Measurements from ENCODE around the gene USP8. TPM values are rescaled to one million over a fixed set of nuclear protein-coding genes. Genes with fewer than 3 reads are reported as not detected.
A peak's percentile ranks its signal among the peaks of the same experiment; 100 is the strongest.
"Not testable (repeated sequence)": the region's sequence is repeated elsewhere in the genome, so short reads cannot be mapped to it uniquely, and the experiment has no call there.

Gene USP8
- polyA plus RNA-seq (ENCODE audit: insufficient read length in 3 of 3) = 10 to 100 TPM; 59.3 to 68.3 (median 59.8) TPM

DNA sequence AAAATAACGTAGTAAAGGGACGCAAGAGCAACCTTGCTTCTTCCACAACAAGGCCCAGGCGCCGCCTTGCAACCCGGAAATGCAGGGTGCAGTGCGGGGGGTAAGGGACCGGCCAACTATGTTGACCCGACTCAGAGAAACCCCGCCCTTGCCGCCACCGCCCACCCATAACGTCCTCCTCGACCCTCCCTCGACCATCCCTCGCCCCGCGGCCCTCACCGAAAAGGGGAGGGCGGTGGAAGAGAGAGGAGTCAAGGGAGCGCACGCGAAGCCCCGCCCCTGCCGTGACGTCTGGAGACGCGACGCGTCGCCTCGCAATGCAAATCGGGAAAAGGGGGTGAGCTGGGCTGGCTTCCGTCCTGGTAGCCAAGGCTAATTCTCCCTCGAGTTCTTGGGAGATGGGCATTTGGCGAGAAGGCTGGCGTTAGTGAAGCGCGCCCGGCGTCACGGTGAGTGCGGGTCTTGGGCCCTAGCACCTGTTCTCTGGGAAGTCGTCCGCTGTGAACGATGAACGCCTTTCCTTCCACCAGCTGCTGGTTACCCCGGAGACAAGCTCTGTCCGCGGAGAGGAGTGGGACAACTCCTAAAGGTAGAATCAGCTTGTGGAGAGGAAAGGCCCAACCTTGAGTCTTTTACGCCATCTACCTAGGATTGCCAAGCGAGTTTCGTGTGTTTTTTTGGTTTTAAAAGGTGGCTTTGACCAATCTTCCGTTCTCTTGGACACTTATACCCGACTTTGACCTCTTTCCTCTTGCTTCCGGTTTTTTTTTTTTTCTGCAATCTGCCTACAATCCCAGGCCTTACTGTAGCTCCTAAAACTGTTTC, at the start of gene USP8:
Gene USP8 (plus strand): TSS at position 340 of the 825 bp plus-strand sequence. CDS start 14,669 bp downstream, outside the sequence.
- peak; percentile 93 to 97 (median 94) for DNase-seq (ENCODE audit: low read depth in 3 of 3, low spot score in 2 of 3)

DNA sequence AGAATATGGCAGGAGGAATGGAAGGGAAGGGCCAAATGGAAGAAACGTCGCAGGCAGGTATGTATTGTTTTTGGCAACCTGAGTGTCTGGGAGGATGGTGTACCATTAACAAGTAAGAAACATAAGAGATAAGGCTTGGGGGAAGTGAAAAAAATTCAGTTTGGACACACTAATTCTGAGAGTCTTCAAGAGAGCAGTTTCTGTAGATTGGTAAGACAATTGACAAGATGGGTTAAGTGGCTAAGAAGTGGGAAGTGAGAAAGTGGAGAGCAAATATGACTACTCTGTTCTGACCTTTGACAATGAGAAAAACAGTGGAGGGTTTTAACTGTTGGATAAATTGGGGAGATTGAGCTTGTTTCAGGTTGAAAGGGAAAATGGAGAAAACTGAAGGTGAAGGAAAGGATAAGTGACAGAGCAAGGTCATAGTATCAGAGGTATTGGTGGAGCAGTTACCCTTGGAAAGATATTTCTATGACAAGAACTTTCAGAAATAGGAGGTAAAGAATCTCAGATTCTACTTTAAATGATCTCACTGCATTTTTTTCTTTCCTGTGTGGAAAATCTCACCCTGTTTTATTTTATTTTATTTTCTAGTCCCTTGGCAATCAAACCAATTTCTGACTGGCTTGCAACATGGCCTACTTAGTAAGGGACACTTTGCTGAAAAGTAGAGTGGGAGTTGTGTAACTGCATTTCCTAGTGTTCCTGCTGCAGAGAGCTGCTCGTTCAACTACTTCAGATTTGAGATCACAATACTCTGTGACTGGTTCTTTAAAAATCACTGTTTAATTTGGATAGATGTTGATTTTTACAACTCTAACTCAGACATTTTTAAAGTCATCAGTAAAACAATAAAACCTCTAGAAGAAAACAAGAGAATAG, 46.1 kb upstream of the USP8 start:
- DNase-seq (ENCODE audit: low read depth in 3 of 3, low spot score in 2 of 3) = no peak

DNA sequence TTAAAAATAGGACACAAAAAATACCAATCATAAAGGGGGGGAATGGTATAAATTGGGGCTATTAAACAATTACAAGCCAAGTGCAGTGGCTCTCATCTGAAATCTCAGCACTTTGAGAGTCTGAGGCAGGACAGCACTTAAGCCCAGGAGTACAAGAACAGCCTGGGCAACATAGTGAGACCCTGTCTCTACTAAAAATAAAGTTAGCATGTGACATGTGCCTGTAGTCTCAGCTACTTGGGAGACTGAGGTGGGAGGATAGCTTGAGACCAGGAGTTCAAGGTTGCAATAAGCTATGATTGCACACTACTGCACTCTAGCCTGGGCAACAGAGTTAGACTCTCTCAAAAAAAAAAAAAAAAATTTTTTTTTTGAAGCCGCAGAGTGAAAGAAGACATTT, 45.4 kb upstream of the USP8 start:
- DNase-seq (ENCODE audit: low read depth in 3 of 3, low spot score in 2 of 3) = no peak

DNA sequence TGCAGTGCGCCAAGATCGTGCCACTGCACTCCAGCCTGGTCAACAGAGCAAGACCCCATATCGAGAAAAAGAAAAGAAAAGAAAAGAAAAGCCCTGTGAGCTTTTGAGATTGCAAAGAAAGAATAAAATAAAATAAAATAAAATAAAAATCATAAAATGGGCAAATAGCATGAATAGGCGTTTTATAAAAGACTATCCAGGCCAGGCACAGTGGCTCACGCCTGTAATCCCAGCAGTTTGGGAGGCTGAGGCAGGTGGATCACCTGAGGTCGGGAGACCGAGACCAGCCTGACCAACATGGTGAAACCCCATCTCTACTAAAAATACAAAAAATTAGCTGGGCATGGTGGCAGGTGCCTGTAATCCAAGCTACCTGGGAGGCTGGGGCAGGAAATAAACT, 44.8 kb upstream of the USP8 start:
- not testable (repeated sequence) for DNase-seq (ENCODE audit: low read depth in 3 of 3, low spot score in 2 of 3)

DNA sequence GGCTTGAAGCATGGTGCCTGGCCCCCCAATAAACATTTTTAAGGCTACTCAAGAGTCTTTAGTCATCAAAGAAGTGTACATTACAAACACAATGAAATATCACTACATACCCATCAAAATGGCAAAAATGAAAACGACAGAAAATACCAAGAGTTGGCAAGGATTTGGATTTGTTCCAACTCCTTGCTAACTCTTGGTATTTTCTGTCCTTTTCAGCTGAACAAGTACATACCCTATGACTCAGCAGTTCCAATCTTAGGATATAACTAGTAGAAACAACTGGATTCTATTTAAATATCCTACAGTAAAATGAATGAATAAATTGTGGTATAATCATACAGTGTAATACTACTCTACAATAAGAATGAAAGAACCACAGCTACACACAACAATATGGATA, 44.1 kb upstream of the USP8 start:
- DNase-seq (ENCODE audit: low read depth in 3 of 3, low spot score in 2 of 3) = no peak

DNA sequence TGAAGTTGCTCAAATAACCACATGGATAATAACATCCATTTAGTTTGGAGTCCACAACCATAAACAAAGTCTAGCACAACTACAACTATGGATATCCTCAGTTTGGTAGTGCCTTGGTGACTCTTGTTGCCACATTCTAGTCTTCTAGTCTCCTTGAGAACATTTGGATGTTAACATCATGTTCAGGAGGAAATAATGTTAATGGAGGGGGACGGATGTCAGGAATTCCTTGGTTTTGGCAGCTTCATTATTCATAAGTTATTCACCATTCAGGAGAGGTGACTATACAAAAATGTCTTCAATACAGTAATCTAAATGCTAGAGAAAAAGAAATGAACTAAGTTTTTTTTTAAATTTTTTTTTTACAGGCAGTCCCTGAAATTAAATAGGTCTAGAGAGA, 42.8 kb upstream of the USP8 start:
- no peak for DNase-seq (ENCODE audit: low read depth in 3 of 3, low spot score in 2 of 3)

DNA sequence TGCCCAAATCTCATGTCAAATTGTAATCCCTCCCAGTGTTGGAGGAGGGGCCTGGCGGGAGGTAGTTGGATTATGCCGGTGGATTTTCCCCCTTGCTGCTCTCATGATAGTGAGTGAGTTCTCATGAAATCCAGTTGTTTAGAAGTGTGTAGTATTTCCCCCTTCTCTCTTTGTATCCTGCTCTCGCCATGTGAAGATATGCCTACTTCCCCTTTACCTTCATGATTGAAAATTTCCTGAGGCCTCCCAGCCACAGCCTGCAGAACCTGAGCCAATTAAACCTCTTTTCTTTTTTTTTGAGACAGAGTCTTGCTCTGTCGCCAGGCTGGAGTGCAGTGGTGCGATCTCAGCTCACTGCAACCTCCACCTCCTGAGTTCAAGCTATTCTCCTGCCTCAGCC, 41.8 kb upstream of the USP8 start:
- not testable (repeated sequence) for DNase-seq (ENCODE audit: low read depth in 3 of 3, low spot score in 2 of 3)

DNA sequence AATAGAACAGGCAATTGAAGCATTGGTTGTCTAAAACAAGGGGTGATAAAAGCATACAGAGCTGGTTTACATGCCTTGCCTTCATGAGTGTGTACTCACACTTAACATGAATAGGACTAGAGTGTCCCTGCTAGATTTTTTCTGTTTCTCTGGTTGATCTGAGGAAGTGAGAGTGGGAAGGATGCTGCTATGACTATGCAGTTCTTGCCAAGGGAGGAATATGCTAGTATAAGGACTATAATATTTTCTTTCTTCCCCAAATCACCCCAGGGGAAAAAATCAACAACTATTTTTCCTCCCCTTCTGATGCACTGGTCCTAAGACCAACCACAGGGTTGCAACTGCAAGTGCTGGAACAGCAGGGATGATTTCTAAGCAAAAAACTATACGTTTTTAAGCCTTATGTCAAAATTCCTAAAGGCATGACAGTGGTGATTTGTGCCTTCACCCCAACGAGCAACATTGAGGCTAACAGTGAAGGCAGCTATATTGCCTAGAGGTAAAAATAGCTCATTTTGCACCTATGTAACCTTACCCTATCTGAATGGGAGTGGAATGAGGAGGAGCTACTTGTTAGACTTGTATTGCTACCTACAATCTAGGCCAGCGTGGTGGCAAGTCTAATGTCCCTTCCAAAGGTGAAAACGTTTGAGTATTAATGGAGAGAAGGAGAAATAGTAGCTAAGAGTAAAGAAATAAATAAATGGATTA, 33.5 kb upstream of the USP8 start:
- DNase-seq (ENCODE audit: low read depth in 3 of 3, low spot score in 2 of 3) = no peak

DNA sequence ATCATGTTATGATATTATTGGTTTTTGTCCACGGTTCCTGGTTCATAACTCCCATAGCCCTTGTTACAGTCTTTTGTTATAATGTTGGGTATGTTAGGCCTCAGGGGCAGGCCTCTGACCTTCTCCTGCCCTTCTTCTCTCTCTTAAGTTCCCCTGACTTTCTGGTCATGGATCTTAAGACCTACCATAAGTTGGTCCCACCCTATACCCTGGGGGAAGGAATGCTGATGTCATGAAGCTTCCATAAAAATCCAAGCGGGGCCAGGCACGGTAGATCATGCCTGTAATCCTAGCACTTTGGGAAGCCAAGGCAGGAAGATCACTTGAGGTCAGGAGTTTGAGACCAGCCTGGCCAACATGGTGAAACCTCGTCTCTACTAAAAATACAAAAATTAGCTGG, 32.6 kb upstream of the USP8 start:
- DNase-seq (ENCODE audit: low read depth in 3 of 3, low spot score in 2 of 3) = not testable (repeated sequence)

DNA sequence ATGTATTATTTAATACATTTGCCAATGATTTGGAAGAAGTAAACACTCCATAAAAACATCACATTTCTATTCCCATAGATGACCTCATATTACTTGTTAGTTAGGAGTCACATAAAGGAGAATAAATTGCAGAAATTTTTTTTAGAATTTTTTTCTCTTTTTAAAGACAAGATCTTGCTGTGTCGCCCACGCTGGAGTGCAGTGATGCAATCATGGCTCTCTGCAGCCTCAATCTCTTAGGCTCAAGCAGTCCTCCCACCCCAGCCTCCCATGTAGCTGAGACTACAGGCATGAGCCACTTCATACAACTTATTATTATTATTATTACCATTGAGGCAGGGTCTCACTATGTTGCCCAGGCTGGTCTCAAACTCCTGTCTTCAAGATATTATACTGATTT, 12.3 kb upstream of the USP8 start:
- no peak for DNase-seq (ENCODE audit: low read depth in 3 of 3, low spot score in 2 of 3)

DNA sequence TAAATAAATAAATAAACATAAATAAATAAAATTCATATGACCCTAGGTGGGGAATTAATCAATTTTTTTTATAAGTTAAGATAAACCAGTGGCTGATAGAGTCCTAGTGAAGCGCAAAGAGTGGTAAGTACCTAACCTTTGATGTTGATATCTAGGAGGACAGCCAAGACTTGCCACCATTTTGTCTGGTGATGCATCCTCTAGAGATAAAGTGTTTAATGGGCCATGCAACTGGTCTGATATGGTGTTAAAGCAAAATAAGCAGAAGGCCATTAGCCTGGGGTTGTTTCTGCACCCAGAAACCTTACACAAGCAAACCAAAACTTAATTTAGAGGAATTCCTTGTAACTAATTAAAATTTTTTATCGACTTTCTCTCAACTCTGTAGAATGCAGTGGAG, 9.6 kb upstream of the USP8 start:
- no peak for DNase-seq (ENCODE audit: low read depth in 3 of 3, low spot score in 2 of 3)

DNA sequence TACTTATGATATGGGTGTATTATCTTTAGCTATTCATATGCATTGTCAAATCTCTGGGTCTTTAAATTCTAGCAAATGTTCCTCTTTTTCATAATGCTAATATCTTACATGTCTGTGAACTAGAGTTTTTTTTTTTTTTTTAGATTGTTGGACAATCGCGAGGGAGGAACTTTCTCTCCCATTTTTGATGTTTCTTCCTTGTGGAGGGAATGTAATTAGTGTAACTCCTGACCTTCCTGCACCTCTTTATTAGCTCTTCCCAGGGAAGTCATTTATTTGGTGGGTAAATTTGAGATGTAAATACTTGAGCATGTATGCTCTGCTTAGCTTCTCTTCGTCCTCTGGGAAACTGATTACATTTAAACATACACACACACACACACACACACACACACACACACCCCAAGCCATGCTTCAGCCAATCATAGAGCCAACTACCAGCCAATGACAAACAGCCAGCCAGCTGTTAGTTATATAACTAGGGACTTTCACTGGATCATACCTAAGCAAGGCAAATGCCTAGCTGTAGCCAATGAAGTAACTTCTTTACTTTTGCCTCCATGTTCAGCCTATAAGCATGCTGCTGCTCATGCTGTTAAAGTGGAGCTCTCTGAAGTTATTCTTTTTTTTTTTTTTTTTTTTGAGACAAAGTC, 8.3 kb upstream of the USP8 start:
- DNase-seq (ENCODE audit: low read depth in 3 of 3, low spot score in 2 of 3) = no peak

DNA sequence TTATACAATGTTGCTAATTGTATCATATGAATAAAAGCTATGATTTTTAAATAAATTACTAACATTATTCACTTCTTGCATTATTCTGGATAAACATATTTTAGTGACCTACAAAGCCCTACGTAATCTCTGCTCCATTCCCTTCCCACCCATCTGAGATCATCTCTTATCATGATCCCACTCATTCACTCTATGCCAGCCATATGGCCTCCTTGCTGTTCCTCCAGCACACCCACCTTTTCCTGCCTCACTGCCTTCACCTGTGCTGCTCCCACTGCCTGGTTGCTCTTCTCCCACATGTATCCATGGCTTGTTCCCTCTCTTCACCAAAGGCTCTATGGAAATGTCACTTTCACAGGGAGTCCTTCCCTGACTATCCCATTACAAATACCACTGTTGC, 7.3 kb upstream of the USP8 start:
- no peak for DNase-seq (ENCODE audit: low read depth in 3 of 3, low spot score in 2 of 3)

DNA sequence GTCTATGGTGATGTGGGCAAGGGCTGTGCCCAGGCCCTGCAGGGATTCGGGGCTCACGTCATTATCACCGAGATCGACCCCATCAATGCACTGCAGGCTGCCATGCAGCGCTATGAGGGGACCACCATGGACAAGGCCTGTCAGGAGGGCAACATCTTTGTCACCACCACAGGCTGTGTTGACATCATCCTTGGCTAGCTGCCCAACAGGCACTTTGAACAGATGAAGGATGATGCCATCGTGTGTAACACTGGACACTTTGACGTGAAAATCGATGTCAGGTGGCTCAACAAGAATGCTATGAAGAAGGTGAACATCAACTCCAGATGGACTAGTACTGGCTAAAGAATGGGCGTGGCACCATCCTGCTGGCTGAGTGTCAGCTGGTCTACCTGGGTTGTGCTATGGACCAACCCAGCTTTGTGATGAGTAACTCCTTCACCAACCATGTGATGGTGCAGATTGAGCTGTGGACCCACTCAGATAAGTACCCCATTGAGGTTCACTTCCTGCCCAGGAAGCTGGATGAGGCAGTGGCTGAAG, 6.1 kb upstream of the USP8 start:
- no peak for DNase-seq (ENCODE audit: low read depth in 3 of 3, low spot score in 2 of 3)

DNA sequence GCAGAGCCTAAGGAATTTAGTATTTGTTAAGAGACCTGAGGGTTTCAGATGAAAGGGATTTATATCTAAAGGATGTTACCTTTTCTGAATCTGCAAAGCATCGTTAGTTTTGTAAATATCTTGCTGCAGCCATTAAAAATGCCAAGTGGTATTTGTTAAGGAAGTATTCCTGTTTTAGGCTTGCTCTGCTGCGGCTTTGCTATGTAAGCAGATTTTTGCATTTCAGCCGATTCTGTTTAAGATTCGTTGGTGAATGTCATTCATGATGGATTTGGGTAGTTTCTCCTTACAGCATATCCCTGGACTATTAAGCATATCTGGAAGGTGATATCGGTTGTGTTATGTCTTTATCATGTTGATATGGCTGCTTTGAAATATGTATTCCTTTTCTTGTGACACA, 1.0 kb downstream of the USP8 start:
- DNase-seq (ENCODE audit: low read depth in 3 of 3, low spot score in 2 of 3) = no peak

DNA sequence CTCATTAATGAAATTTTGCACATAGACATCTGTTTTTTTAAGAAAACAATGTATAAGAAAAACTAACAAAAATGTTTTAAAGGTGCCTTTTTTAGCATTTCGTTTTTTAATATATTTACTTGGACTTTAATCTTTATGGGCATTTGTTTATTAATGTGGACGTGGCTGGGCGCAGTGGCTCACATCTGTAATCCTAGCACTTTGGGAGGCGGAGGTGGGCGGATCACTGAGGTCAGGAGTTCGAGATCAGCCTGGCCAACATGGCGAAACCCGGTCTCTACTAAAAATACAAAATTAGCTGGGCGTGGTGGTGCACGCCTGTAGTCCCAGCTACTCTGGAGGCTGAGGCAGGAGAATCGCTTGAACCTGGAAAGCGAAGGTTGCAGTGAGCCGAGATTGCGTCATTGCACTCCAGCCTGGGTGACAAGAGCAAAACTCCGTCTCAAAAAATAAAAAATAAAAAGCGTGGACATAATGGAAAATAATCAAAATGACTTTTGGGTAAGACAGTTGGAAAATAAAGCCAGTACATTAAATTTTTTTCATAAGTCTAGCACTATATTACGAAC, 1.6 kb downstream of the USP8 start:
- DNase-seq (ENCODE audit: low read depth in 3 of 3, low spot score in 2 of 3) = not testable (repeated sequence)

DNA sequence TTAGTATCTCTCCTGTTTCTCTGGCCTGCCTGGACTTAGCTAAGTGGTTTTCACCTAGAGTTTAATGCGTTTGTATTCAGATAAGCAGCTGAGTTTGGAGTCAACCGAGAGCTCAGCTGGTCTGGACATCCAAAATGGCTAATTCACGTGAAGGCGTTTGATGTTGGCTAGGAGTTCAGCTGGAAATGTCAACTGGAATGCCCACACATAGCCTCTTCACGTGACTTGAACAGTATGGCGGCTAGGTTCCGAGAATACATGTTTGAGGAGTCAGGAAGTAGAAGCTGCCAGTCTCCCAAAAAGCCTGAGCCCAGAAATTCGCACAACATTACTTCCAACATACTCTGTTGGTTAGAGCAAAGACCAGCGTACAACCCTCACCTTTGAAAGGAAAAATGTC, 2.2 kb downstream of the USP8 start:
- DNase-seq (ENCODE audit: low read depth in 3 of 3, low spot score in 2 of 3) = no peak

DNA sequence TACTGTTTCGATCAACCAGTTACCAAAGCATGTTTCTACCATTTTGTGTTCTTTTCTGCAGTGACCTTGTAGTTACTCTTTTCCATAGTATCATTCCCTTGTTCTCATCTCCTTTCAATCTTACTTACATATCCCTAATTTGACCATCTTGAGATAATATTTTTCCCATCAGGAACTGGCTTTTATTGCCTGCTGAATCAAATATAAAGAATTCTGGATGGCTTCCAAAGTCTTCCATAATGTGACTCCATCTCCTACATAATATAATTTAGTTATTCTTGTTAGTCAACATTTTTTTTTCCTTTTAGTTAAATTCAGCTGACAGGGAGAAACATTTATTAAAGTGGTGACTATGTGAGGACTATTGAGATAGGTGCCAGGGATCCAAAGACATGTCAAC, 7.0 kb downstream of the USP8 start:
- DNase-seq (ENCODE audit: low read depth in 3 of 3, low spot score in 2 of 3) = no peak

DNA sequence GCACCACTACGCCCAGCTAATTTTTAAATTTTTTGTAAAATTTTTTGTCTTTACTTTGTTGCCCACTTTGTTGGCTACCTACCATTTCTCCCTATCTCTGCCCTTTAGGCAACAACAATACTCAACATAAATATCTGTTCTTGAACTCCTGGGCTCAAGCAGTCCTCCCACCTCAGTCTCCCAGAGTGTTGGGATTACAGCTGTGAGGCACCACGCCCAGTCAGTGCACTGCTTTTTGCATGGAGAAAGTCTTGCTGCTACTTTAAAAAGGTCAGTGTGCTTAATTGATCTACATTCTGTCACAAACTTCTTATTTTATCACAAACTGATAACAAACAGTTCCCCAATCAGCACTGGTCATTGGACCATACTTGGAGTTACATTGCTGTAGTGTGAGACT, 8.0 kb downstream of the USP8 start:
- no peak for DNase-seq (ENCODE audit: low read depth in 3 of 3, low spot score in 2 of 3)

DNA sequence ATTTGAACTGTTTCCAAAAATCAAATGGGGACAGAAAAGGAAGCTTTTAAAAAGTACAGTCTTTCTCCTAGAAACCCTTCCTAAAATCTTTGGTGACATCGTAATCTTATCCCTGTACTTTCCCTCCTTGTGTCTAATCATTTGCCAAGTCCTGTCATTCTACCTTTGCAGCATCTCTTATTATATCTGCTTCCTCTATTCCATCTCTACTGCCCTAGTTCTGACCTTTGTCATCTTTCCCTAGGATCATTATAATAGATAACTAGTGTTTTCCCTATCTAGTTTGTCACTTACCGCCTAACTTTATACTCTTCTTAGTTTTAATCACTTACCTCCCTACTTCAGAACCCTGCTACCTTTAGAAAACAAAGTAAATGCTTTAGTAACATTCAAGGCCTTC, 11.6 kb downstream of the USP8 start:
- no peak for DNase-seq (ENCODE audit: low read depth in 3 of 3, low spot score in 2 of 3)

Data from right renal cortex interstitium (tissue), 3 donors.